Esophagus muscularis mucosa (tissue), 4 donors: Measurements from ENCODE around the gene FREM2.

Experiments
- EP300 ChIP-seq: sonication (generic); formaldehyde crosslinking; IDR thresholded peaks from one replicate; pipeline ENCODE4 v1.6.1; 2017; ENCODE audit warnings: antibody characterized with exemption
- POLR2A ChIP-seq: fragments of 450-650 bp; IDR thresholded peaks from one replicate; pipeline ENCODE4 v1.6.1; 2017; ENCODE audit warnings: antibody characterized with exemption, moderate library complexity, mild to moderate bottlenecking, low read depth
- TF ChIP-seq, protein P1 (sequence below), 3 experiments: fragments of 200-600 bp in 2 of 3; fragments of 450-650 bp in 1 of 3; sonication (generic) in 2 of 3; IDR thresholded peaks; one replicate each; pipeline ENCODE4 v1.5.1; 2017 to 2019; ENCODE audit warnings: antibody characterized with exemption in 3 of 3, mild to moderate bottlenecking in 2 of 3, moderate library complexity in 1 of 3

- TF ChIP-seq, protein P1, sequence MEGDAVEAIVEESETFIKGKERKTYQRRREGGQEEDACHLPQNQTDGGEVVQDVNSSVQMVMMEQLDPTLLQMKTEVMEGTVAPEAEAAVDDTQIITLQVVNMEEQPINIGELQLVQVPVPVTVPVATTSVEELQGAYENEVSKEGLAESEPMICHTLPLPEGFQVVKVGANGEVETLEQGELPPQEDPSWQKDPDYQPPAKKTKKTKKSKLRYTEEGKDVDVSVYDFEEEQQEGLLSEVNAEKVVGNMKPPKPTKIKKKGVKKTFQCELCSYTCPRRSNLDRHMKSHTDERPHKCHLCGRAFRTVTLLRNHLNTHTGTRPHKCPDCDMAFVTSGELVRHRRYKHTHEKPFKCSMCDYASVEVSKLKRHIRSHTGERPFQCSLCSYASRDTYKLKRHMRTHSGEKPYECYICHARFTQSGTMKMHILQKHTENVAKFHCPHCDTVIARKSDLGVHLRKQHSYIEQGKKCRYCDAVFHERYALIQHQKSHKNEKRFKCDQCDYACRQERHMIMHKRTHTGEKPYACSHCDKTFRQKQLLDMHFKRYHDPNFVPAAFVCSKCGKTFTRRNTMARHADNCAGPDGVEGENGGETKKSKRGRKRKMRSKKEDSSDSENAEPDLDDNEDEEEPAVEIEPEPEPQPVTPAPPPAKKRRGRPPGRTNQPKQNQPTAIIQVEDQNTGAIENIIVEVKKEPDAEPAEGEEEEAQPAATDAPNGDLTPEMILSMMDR (IDR thresholded peaks at IDR 0.05), result no peak
- no peak for TF ChIP-seq EP300
- TF ChIP-seq POLR2A, result no peak
These were observed 116.7 kb downstream of the FREM2 start for GRCh38 chr13:38803531-38803930.
